ENCODE data around the gene NR6A1.

- TF ChIP-seq CTCF (IDR thresholded peaks at IDR 0.05) (no peak), POLR2A (IDR thresholded peaks at IDR 0.05) (no peak), EP300 (IDR thresholded peaks at IDR 0.05) (no peak)
These were observed 30.2 kb upstream of the NR6A1 start for GRCh38 chr9:124801356-124801755.
